Stimulated activated CD4-positive, alpha-beta T cell treated with anti-CD3 and anti-CD28 coated beads, Interleukin-1b, Interleukin-23, amount 100 ng/mL, for 4 hours (primary cell): Measurements from ENCODE around the gene CLN6.
"Not testable (repeated sequence)": the region's sequence is repeated elsewhere in the genome, so short reads cannot be mapped to it uniquely, and the experiment has no call there.

Source experiments
- DNase-seq, 2 donors: peaks; one replicate each; pipeline ENCODE4 v3.0.0-alpha.2; 2020; ENCODE audit warnings: low read depth in 2 of 2

Gene CLN6

GRCh38 chr15:68207176-68207935, 22.2 kb downstream of the CLN6 start:
- no peak for DNase-seq

- DNase-seq: no peak
Measured at GRCh38 chr15:68206711-68207151, 22.8 kb downstream of the CLN6 start.

- DNase-seq: no peak
Measured at GRCh38 chr15:68205954-68206539, 23.5 kb downstream of the CLN6 start.

GRCh38 chr15:68205558-68205944, 24.0 kb downstream of the CLN6 start:
- DNase-seq: no peak

- DNase-seq: no peak
Measured at GRCh38 chr15:68204776-68205557, 24.6 kb downstream of the CLN6 start, which contains the start of gene CALML4. TSS of gene CALML4 (minus strand) at chr15:68205332. CDS start at chr15:68205247, 85 bp downstream.

GRCh38 chr15:68204361-68204760, 25.2 kb downstream of the CLN6 start:
- no peak for DNase-seq

GRCh38 chr15:68203956-68204355, 25.6 kb downstream of the CLN6 start:
- no peak for DNase-seq

- no peak for DNase-seq
Measured at GRCh38 chr15:68203486-68203885, 26.0 kb downstream of the CLN6 start.

GRCh38 chr15:68202994-68203393, 26.5 kb downstream of the CLN6 start:
- not testable (repeated sequence) for DNase-seq

- DNase-seq: no peak
Measured at GRCh38 chr15:68201879-68202261, 27.7 kb downstream of the CLN6 start.

- no peak for DNase-seq
Measured at GRCh38 chr15:68201153-68201878, 28.2 kb downstream of the CLN6 start.

GRCh38 chr15:68200016-68200861, 29.3 kb downstream of the CLN6 start:
- DNase-seq: no peak

- no peak for DNase-seq
Measured at GRCh38 chr15:68199340-68199739, 30.2 kb downstream of the CLN6 start.

- DNase-seq: no peak
Measured at GRCh38 chr15:68197661-68198437, 31.7 kb downstream of the CLN6 start.

GRCh38 chr15:68197170-68197492, 32.4 kb downstream of the CLN6 start:
- DNase-seq: no peak

- no peak for DNase-seq
Measured at GRCh38 chr15:68196445-68197169, 32.9 kb downstream of the CLN6 start.

- DNase-seq: no peak
Measured at GRCh38 chr15:68195336-68196112, 34.0 kb downstream of the CLN6 start.

GRCh38 chr15:68192804-68193486, 36.6 kb downstream of the CLN6 start:
- no peak for DNase-seq
